ENCODE data around the gene ZDHHC1.
"Not testable (repeated sequence)": the region's sequence is repeated elsewhere in the genome, so short reads cannot be mapped to it uniquely, and the experiment has no call there.

Gene ZDHHC1

DNA sequence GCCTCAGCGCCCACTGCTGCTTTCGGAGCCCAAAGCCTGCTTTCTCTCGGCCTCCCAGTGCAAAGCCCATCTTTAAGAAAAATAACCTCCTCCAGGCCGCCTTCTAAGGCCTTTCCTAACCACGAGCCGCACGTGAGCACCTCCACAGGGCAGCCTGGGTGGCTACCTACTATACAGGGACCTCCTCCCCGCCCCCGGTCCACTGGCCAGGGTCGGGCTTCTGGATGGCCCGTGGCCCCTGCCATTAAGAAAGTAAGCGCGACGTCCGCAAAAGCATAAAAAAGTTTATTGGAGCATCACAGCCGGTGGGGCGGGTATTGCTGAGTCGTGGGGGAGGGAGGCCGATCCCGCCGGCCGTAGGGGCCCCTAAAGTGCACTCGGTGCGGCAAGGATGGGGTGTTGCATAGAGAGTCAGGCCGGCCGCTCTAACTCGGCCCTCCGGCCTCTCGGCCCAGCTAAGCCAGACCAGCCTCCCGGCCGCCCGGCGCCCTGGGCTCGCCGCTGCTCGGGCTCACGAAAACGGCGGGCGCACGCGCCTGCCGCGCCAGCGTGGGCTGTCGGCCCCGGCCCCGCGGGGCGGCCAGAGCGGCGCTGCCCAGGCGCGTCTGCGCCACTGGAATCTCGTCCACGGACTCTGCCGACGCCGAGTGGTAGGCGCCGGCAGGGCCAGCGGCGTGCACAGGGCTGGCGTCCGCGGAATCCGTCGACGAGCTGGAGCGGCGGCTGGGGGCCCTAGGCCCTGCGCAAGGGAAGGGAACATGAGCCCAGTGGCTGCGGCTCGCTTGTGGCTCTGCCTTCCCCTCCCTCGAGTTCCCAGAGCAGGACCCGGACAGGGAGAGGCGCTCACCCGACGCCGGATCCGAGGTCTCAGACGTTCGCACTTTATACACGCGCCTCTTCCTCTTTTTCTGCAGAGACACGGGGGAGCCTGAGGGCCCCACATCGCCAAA lies 21.8 kb downstream of the ZDHHC1 start:
- DNase-seq (ENCODE audit: low read depth, low spot score), result peak; percentile 52

- DNase-seq (ENCODE audit: low read depth, low spot score), result peak; percentile 41
Observed at GRCh38 chr16:67393788-67394154, 22.5 kb downstream of the ZDHHC1 start.

- DNase-seq (ENCODE audit: low read depth, low spot score), result peak; percentile 82
Observed at GRCh38 chr16:67393111-67393787, 23.0 kb downstream of the ZDHHC1 start, which contains the start of gene TPPP3. TPPP3 (minus strand) TSS chr16:67393498; CDS start chr16:67391111, 2,387 bp downstream.

- DNase-seq (ENCODE audit: low read depth, low spot score), result no peak
Observed at GRCh38 chr16:67392301-67393059, 23.8 kb downstream of the ZDHHC1 start.

DNA sequence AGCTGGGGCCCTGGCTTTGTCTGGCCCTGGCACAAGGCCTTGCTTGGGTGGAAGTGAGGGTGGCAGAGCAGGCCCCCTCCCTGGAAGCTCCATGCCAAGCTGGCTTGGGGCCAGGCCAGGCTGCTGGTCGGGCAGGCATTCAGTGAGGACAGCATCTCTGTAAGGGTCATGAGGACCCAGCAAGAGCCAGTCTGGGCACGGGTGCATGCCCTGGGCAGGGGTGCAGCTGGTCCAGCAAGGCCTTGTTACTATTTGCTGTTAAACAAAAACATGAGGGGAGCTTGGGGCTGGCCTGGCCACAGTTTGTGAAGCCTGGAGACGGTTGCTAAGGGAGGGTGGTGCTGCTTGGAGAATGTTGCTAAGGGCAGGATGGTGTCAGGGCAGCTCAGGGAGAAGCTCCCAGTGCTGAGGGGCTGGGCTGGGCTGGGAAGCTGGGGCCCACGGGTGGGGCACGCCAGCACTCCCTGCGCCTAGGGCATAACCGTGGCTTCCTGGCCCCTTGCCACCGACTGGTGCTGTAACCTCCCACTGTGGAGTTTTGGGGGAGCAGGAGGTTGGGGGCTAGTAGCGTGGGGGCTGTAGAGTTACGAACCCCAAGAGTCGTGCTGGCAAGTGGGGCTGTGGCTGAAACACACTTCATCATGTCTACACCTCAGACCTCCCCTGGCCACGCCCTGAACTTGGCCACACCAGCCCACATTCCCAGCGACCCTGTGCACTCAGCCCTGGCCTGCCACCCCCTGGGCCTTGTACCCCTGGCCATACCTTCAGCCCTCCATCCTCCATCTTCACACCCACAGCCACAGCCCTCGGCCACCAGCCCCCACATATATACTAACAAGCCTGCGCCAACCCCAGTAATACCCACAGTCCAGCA lies 24.6 kb downstream of the ZDHHC1 start:
- DNase-seq (ENCODE audit: low read depth, low spot score), result no peak

DNA sequence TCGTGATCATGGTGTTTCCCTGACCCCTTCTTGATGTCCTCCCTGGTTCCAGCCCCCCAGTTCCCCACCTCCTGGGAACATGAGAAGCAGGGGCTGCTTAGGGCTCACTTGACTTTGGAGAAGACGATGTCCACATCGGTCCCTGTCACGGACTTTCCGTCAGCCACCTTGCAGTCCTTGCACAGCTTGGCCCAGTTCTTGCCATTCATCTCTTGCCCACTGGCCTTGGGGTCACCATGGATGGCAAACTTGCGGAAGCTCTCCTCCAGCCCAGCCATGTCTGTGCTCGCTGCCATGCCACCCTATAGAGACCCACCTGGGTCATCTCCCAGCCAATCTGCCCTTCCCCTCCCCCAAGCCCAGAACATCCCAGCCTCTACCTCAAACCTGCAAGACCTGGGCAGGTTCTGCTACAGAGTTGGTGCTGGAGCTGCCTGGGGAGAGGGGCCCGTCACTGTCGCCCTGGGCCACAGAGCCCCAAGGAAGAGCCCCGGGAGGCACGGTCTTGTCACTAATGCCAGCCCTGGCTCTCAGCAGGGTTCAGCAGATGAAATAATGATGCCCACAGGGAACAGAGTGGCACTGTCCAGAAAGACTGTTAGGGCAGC lies 25.4 kb downstream of the ZDHHC1 start:
- no peak for DNase-seq (ENCODE audit: low read depth, low spot score)

- no peak for DNase-seq (ENCODE audit: low read depth, low spot score)
Observed at GRCh38 chr16:67389911-67390815, 26.1 kb downstream of the ZDHHC1 start.

DNA sequence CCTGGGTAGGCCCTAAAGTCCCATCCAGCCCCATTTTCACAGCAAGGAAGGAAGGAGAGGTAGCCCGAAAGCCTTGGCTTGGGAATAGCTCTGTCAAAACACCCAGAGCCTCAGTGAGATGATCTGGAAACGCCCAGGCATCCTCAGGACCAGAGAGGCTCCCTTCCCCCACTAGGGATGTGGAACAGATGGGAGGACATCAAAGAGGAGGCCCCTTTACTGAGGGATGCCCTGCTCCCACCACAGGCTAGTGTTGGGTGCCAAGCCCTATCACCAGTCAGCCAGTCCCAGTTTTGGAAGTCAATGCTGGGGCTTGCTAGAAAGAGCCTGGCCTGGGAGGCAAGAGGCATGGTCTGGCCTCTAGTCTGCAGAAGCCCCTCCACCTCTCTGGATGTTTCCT lies 27.7 kb downstream of the ZDHHC1 start:
- no peak for DNase-seq (ENCODE audit: low read depth, low spot score)

DNA sequence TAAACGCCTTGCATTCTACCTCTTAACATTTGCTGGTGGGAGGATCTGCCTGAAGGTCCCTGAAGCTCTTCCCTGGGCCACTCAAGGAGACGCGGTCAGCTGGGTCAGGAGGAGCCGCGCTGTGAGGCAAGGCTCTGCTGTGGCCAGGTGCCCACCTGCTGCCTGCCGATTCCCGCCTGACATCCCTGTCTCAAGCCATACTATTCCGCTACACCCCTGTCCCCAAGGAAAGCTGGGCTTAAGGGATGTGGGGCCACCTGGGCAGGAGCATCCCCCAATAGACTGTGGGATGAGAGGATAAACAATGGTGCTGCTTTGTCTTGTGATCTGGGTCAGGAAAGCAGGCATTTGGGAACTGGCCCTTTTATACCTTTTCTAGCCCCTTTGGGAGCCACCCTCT lies 28.1 kb downstream of the ZDHHC1 start:
- DNase-seq (ENCODE audit: low read depth, low spot score), result no peak

DNA sequence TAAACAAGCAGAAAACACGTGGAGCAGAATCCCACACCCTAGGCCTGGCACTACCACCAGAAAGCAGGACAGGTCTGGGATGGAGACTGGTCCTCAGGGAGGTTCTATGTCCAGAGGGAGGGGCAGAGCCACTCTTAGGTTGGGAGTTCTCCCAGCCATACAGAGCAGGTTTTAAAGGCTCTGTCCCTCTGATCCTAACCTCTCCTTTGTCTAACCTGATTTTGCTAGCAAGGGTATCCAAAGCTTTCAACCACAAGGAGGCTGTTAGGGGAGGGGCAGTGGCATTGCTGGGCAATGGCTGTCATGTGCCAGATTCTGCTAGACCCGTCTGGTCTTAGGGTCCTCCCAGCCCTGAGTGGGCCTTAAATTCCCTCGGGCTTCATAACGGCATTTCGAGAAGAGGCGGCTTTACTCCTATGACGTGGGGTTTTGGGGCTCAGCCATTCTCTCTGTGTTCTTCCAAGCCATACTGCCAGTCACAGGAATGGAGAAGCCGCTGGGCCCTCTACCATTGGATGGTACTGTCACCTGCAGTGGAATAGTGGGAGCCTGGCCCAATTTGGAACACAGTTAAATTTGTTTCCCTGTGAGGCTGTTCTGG lies 28.7 kb downstream of the ZDHHC1 start:
- no peak for DNase-seq (ENCODE audit: low read depth, low spot score)

- DNase-seq (ENCODE audit: low read depth, low spot score), result no peak
Observed at GRCh38 chr16:67386861-67387455, 29.3 kb downstream of the ZDHHC1 start.

GRCh38 chr16:67384778-67385510 lies 31.3 kb downstream of the ZDHHC1 start:
- DNase-seq (ENCODE audit: low read depth, low spot score), result no peak

GRCh38 chr16:67383284-67383683 lies 33.0 kb downstream of the ZDHHC1 start:
- no peak for DNase-seq (ENCODE audit: low read depth, low spot score)

GRCh38 chr16:67378642-67379041 lies 37.6 kb downstream of the ZDHHC1 start:
- no peak for DNase-seq (ENCODE audit: low read depth, low spot score)

DNA sequence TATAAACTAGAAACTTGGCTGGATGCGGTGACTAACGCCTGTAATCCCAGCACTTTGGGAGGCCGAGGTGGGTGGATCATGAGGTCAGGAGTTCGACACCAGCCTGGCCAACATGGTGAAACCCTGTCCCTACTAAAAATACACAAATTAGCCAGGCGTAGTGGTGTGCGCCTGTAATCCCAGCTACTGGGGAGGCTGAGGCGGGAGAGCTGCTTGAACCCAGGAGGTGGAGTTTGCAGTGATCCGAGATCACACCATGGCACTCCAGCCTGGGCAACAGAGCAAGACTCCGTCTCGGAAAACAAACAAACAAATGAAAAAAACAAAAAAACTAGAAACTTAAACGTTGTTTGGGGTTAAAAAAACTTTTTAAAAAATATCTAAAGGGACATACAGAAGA lies 40.3 kb downstream of the ZDHHC1 start:
- DNase-seq (ENCODE audit: low read depth, low spot score), result not testable (repeated sequence)

DNA sequence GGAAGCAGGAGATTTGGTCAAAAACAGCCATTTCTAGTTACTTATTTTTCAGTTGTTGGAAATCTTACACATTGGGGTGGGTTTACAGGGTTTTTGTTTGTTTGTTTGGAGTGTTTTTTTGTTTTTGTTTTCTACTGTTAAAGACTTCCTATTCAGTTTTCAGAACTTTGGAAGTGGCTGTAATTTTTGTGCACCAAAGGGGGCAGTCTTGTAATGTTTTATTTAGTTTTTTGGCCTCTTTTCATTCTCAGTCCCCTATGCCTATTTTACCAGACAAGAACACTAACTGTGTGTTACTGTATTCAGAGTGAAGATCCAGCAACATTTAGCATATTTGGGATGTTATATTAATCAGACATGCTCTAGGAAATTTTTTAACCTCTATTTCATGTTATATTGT lies 43.6 kb downstream of the ZDHHC1 start:
- DNase-seq (ENCODE audit: low read depth, low spot score), result no peak

GRCh38 chr16:67370661-67371060 lies 45.6 kb downstream of the ZDHHC1 start:
- no peak for DNase-seq (ENCODE audit: low read depth, low spot score)

DNA sequence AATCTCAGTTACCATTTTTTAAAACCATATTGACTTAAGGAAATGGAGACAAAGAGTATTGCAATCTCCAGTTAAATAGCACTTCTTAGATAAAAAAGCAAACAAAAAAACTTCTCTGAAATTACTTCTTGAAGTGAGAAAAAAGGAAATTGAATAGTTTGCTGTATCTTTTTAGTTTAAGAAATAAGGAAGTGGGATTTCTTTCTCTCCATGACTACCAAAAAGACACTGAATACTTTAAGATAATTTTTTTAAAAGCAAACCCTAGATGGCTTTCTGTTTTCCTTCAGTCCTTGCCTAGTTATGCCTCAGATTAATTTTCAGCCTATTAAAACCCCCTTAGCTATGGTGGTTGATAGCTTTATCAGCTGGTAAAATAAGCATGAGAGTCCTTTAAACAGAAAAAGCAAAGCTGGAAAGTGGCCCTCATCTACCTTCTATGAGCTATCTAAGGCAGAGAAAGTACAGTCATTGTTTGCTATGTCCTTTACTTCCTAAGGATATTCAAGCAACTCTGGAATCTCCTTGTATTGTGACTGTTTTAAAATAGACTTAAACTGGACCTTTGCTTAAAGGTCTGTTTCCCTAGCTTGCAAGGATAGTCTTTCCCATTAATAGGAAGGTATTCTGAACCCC lies 51.6 kb downstream of the ZDHHC1 start:
- no peak for DNase-seq (ENCODE audit: low read depth, low spot score)
